Measurements from ENCODE around the gene SHPK. TPM values are rescaled to one million over a fixed set of nuclear protein-coding genes. Genes with fewer than 3 reads are reported as not detected.

SHPK gene, protein sequence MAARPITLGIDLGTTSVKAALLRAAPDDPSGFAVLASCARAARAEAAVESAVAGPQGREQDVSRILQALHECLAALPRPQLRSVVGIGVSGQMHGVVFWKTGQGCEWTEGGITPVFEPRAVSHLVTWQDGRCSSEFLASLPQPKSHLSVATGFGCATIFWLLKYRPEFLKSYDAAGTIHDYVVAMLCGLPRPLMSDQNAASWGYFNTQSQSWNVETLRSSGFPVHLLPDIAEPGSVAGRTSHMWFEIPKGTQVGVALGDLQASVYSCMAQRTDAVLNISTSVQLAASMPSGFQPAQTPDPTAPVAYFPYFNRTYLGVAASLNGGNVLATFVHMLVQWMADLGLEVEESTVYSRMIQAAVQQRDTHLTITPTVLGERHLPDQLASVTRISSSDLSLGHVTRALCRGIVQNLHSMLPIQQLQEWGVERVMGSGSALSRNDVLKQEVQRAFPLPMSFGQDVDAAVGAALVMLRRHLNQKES
- 7.3 and 12.1 TPM in 2 replicates for total RNA-seq

DNA sequence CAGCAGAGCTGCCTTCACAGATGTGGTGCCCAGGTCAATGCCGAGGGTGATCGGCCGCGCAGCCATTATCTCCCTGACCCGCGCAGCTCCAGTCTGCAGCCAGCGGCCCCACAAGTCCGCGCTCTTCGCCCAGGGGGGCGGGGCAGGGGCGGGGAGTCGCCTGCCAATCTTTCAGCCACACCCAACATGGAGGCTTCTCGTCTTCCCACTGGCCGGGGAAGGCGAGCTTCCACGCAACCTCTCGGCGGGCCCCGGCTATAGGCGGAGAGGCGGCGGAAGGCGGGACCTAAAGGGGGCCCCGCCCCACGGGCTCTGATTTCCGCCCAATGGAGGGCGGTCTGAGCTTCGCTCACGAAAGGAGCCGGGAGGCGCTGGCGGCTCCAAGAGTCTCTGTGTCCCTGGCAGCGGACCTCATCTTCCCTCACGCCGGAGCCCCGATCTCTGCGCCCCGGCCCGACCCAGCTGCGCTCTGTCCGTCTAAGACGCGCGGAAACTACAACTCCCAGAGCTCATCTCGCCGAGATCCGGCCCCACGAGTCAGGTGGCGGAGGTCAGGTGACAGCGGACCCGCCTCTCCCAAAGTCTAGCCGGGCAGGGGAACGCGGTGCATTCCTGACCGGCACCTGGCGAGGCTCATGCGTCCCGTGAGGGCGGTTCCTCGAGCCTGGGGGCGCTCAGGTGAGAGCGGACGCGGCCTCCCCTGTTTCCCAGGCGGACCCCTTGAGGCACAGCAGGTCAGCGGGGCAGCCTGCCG is at the start of gene SHPK, which contains the start of gene CTNS:
TSS of gene SHPK (minus strand) at position 97 of the 754 bp plus-strand sequence. CDS start at position 66, 31 bp downstream.
TSS of gene CTNS (plus strand) at position 607 of the 754 bp plus-strand sequence. CDS start 3,447 bp downstream, outside the sequence.

DNA sequence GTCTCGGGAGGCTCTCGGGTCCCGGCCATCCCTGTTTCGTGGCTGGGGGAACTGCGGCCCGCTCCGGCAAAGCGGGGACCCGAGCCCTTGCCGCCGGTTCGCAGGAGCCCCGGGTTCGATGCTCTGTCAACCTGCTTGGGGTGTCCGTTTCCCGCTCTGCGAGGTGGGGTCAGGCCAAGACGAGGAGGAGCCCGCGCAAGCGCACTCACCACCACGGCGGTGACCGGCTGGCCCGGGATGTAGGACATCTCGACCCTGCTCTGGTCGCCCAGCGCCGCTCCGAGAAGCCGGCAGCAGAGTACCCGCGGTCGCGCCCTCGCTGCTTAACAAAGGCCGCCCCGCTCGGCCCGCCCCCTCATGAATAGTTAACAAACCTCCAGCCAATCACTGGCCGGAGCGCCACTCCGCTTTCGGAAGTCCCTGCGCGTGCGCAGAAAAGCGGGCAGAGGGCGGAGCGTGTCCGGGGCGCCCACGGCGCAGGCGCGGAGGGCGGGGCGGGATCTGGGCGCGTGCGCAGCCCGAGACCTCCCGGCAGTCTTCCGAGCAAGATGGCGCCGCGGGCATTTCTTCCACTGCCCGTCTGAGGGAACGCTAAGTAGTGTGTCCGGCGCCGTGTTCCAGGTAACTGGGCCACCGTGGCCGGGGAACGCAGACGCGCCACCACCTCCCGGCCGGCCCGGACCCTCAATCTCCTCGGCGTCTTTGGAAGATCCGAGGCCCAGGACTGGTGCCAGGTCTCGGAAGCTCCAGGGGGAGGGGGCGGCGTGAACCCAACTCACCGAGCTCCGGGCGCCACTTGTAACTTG is 32.4 kb upstream of the SHPK start, which contains the start of the genes EMC6 and TAX1BP3:
TSS of gene EMC6 (plus strand) at position 534 of the 806 bp plus-strand sequence. CDS start 335 bp downstream, outside the sequence.
TSS of gene TAX1BP3 (minus strand) at position 300 of the 806 bp plus-strand sequence. CDS start at position 248, 52 bp downstream.

Other genes starting within 250 kb of the SHPK start
- gene OR3A2, start 249.9 kb downstream of the SHPK start, total RNA-seq: not detected in 2 replicates
- not detected in 2 replicates for gene OR1E1, start 237.8 kb downstream of the SHPK start, total RNA-seq
- not detected in 2 replicates for gene OR3A3, start 224.9 kb downstream of the SHPK start, total RNA-seq
- gene OR1E2, start 202.4 kb downstream of the SHPK start, total RNA-seq: not detected in 2 replicates
- not detected in 2 replicates for gene SPATA22, start 164.4 kb downstream of the SHPK start, total RNA-seq
- gene ASPA, start 160.3 kb downstream of the SHPK start, total RNA-seq: 2.5 and 4.1 TPM in 2 replicates
- gene TRPV3, start 78.4 kb downstream of the SHPK start, total RNA-seq: 0.32 and 9.2 TPM in 2 replicates
- gene TRPV1, start 26.8 kb downstream of the SHPK start, total RNA-seq: 0.81 and 2.0 TPM in 2 replicates
- 14.1 and 39.0 TPM in 2 replicates for gene CTNS, start 510 bp upstream of the SHPK start, total RNA-seq
- 255 and 297 TPM in 2 replicates for gene TAX1BP3, start 32.3 kb upstream of the SHPK start, total RNA-seq
- 19.1 and 40.1 TPM in 2 replicates for gene EMC6, start 32.6 kb upstream of the SHPK start, total RNA-seq
- 0.18 and 1.1 TPM in 2 replicates for gene P2RX5, start 59.9 kb upstream of the SHPK start, total RNA-seq
- 1.3 and 1.5 TPM in 2 replicates for gene HASPIN, start 87.7 kb upstream of the SHPK start, total RNA-seq
- 31.8 and 36.3 TPM in 2 replicates for gene ITGAE, start 164.9 kb upstream of the SHPK start, total RNA-seq
- 8.6 and 19.7 TPM in 2 replicates for gene NCBP3, start 210.0 kb upstream of the SHPK start, total RNA-seq